ENCODE data around the gene NFKB1.

The NFKB1 gene

GRCh38 chr4:102647117-102647516 is 146.0 kb downstream of the NFKB1 start:
- peaks cover 8% of the 10 kb centered on the region for H3K36me3 ChIP-seq (ENCODE audit: control insufficient read depth, insufficient read depth, low read length)
- no peaks in the 10 kb centered on the region for H3K9me3 ChIP-seq (ENCODE audit: control insufficient read depth, low read length)
- H3K27ac ChIP-seq (ENCODE audit: insufficient read depth, low read length, poor library complexity, severe bottlenecking), result no peak overlapping the region
- no peak overlapping the region for H3K4me3 ChIP-seq (ENCODE audit: insufficient read depth, low read depth, low read length, poor library complexity, severe bottlenecking)
- H3K27me3 ChIP-seq (replicated peaks; ENCODE audit: control insufficient read depth, insufficient read depth, low read length, poor library complexity, severe bottlenecking), result no peaks in the 10 kb centered on the region
- H3K4me1 ChIP-seq (ENCODE audit: control insufficient read depth, insufficient read depth, low read length, poor library complexity, severe bottlenecking), result no peaks in the 10 kb centered on the region
- DNase-seq, result no peak

DNA sequence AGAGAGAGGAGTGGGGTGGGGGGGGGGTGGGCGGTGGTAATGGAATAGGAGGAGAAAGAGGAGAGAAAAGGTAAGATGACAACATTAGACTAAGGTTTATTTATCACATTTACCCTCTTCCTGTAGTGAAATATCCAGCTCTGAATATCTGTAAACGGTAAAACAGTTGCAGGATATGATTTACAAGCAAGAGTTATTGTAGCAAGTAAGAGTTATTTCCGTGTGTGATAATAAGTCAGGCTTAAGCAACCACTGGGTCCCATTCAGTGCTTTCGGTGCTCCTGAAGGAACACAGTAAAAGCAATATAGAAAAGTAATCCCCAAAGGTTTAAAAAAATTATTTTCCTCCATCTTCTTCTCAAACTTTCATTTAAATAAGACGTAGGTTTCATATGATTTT is 156.0 kb downstream of the NFKB1 start:
- Histone ChIP-seq H3K27ac (ENCODE audit: insufficient read depth, low read length, poor library complexity, severe bottlenecking) (no peak overlapping the region), H3K4me3 (ENCODE audit: insufficient read depth, low read depth, low read length, poor library complexity, severe bottlenecking) (no peak overlapping the region), H3K9me3 (ENCODE audit: control insufficient read depth, low read length) (no peaks in the 10 kb centered on the region), H3K4me1 (ENCODE audit: control insufficient read depth, insufficient read depth, low read length, poor library complexity, severe bottlenecking) (no peaks in the 10 kb centered on the region), H3K27me3 (replicated peaks; ENCODE audit: control insufficient read depth, insufficient read depth, low read length, poor library complexity, severe bottlenecking) (no peaks in the 10 kb centered on the region), H3K36me3 (ENCODE audit: control insufficient read depth, insufficient read depth, low read length) (peaks cover 5% of the 10 kb centered on the region)
- DNase-seq, result no peak

DNA sequence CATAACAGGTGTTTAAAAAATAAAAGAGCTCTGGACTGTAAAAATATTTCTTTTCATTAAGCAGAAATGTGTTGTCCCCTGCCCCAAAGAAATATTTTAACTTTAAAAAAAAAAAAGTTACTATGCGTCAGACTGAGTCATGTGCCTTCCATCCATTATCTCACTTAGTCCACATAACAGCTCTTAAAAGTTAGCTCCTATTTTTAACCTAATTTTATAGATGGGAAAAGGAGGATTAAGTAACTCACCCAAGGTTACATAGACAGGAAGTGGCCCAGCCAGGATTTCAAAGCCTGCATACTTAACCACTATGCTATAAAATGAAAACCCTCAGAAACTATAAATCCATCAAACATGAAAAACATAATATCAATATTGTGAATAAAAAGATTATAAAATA is 161.9 kb downstream of the NFKB1 start:
- H3K9me3 ChIP-seq (ENCODE audit: control insufficient read depth, low read length), result no peaks in the 10 kb centered on the region
- no peak overlapping the region for H3K27ac ChIP-seq (ENCODE audit: insufficient read depth, low read length, poor library complexity, severe bottlenecking)
- DNase-seq, result no peak
- no peaks in the 10 kb centered on the region for H3K4me1 ChIP-seq (ENCODE audit: control insufficient read depth, insufficient read depth, low read length, poor library complexity, severe bottlenecking)
- no peaks in the 10 kb centered on the region for H3K27me3 ChIP-seq (replicated peaks; ENCODE audit: control insufficient read depth, insufficient read depth, low read length, poor library complexity, severe bottlenecking)
- H3K4me3 ChIP-seq (ENCODE audit: insufficient read depth, low read depth, low read length, poor library complexity, severe bottlenecking), result no peak overlapping the region
- H3K36me3 ChIP-seq (ENCODE audit: control insufficient read depth, insufficient read depth, low read length), result peaks cover 3% of the 10 kb centered on the region

DNA sequence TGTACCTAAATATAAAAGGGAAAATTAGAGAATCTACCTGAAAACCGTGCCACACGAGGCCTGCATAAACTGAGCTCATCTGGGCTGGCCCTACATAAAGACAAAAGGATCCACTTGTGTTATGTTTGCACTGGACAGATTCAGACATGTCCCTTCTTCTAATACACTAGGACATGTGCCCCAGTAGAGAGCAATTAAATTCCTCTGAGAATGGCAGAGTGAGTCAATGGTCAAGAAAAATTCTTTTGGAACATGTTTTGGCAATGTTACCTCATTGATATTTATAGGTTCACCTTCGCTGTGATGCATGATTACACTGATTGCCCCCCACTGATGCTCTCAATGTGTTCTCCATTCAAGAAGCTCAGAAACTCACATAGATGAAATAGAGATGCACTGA is 164.4 kb downstream of the NFKB1 start:
- Histone ChIP-seq H3K9me3 (ENCODE audit: control insufficient read depth, low read length) (no peaks in the 10 kb centered on the region), H3K27me3 (replicated peaks; ENCODE audit: control insufficient read depth, insufficient read depth, low read length, poor library complexity, severe bottlenecking) (no peaks in the 10 kb centered on the region), H3K36me3 (ENCODE audit: control insufficient read depth, insufficient read depth, low read length) (peaks cover 3% of the 10 kb centered on the region), H3K4me3 (ENCODE audit: insufficient read depth, low read depth, low read length, poor library complexity, severe bottlenecking) (no peak overlapping the region), H3K4me1 (ENCODE audit: control insufficient read depth, insufficient read depth, low read length, poor library complexity, severe bottlenecking) (no peaks in the 10 kb centered on the region), H3K27ac (ENCODE audit: insufficient read depth, low read length, poor library complexity, severe bottlenecking) (no peak overlapping the region)
- no peak for DNase-seq
